NCI-H146 treated with DMSO at 0.1 percent for 48 hours (cell line): ENCODE results near the gene PDE9A.

Experiments used
- DNase-seq: peaks from one replicate; lab custom pipeline; 2025; ENCODE audit not compliant: unreplicated experiment; lab: John Stamatoyannopoulos, UW

PDE9A gene

GRCh38 chr21:42670058-42670880 is 16.8 kb downstream of the PDE9A start:
- no peak for DNase-seq

GRCh38 chr21:42670884-42671283 is 17.5 kb downstream of the PDE9A start:
- no peak for DNase-seq

GRCh38 chr21:42671778-42672593 is 18.6 kb downstream of the PDE9A start:
- peak; percentile 85 for DNase-seq

GRCh38 chr21:42672699-42673458 is 19.5 kb downstream of the PDE9A start:
- no peak for DNase-seq

- DNase-seq = no peak
Observed at GRCh38 chr21:42673633-42674328, 20.4 kb downstream of the PDE9A start.

- no peak for DNase-seq
Observed at GRCh38 chr21:42674351-42674940, 21.0 kb downstream of the PDE9A start.

- DNase-seq = no peak
Observed at GRCh38 chr21:42675403-42675802, 22.0 kb downstream of the PDE9A start.

GRCh38 chr21:42676808-42677207 is 23.4 kb downstream of the PDE9A start:
- DNase-seq = no peak

GRCh38 chr21:42677339-42678321 is 24.2 kb downstream of the PDE9A start:
- DNase-seq = peak; percentile 51

GRCh38 chr21:42678618-42679295 is 25.3 kb downstream of the PDE9A start:
- no peak for DNase-seq

GRCh38 chr21:42679319-42680057 is 26.1 kb downstream of the PDE9A start:
- no peak for DNase-seq

GRCh38 chr21:42680058-42680330 is 26.6 kb downstream of the PDE9A start:
- no peak for DNase-seq

- DNase-seq = no peak
Observed at GRCh38 chr21:42680429-42680828, 27.0 kb downstream of the PDE9A start.

- no peak for DNase-seq
Observed at GRCh38 chr21:42681296-42682206, 28.1 kb downstream of the PDE9A start.

GRCh38 chr21:42682661-42683210 is 29.3 kb downstream of the PDE9A start:
- DNase-seq = no peak

GRCh38 chr21:42683371-42684108 is 30.1 kb downstream of the PDE9A start:
- no peak for DNase-seq
